CD4-positive, alpha-beta T cell treated with Interferon alpha-2 for 1 hour (primary cell): Measurements from ENCODE around the gene GPAT2.
"Not testable (repeated sequence)": the region's sequence is repeated elsewhere in the genome, so short reads cannot be mapped to it uniquely, and the experiment has no call there.

ENCODE experiments used
- DNase-seq, 2 donors: peaks; one replicate each; pipeline ENCODE4 v3.0.0-alpha.2; 2020 to 2022

The GPAT2 gene

GRCh38 chr2:96034792-96035191 is at the start of gene GPAT2:
TSS of gene GPAT2 (minus strand) at chr2:96034916. CDS start at chr2:96032359, 2,557 bp downstream.
- not testable (repeated sequence) for DNase-seq

GRCh38 chr2:96083989-96084857 is 49.5 kb upstream of the GPAT2 start:
- DNase-seq: no peak

- no peak for DNase-seq
Measured at GRCh38 chr2:96083064-96083939, 48.6 kb upstream of the GPAT2 start.

GRCh38 chr2:96082211-96083063 is 47.7 kb upstream of the GPAT2 start:
- no peak for DNase-seq

GRCh38 chr2:96081042-96081441 is 46.3 kb upstream of the GPAT2 start:
- DNase-seq: no peak

GRCh38 chr2:96075199-96075771 is 40.6 kb upstream of the GPAT2 start:
- no peak for DNase-seq

- no peak for DNase-seq
Measured at GRCh38 chr2:96074156-96074555, 39.4 kb upstream of the GPAT2 start.

GRCh38 chr2:96073170-96073775 is 38.6 kb upstream of the GPAT2 start:
- no peak for DNase-seq

GRCh38 chr2:96072746-96073145 is 38.0 kb upstream of the GPAT2 start:
- DNase-seq: no peak

- not testable (repeated sequence) for DNase-seq
Measured at GRCh38 chr2:96071977-96072491, 37.3 kb upstream of the GPAT2 start.

GRCh38 chr2:96071087-96071976 is 36.6 kb upstream of the GPAT2 start:
- not testable (repeated sequence) for DNase-seq

- DNase-seq: not testable (repeated sequence)
Measured at GRCh38 chr2:96070351-96070750, 35.6 kb upstream of the GPAT2 start.

- DNase-seq: not testable (repeated sequence)
Measured at GRCh38 chr2:96069878-96070277, 35.2 kb upstream of the GPAT2 start.

- not testable (repeated sequence) for DNase-seq
Measured at GRCh38 chr2:96067902-96068581, 33.3 kb upstream of the GPAT2 start.

GRCh38 chr2:96067098-96067660 is 32.5 kb upstream of the GPAT2 start:
- DNase-seq: not testable (repeated sequence)

GRCh38 chr2:96066511-96066910 is 31.8 kb upstream of the GPAT2 start:
- not testable (repeated sequence) for DNase-seq

- not testable (repeated sequence) for DNase-seq
Measured at GRCh38 chr2:96065954-96066353, 31.2 kb upstream of the GPAT2 start.

- no peak for DNase-seq
Measured at GRCh38 chr2:96065381-96065930, 30.7 kb upstream of the GPAT2 start.

- DNase-seq: not testable (repeated sequence)
Measured at GRCh38 chr2:96064760-96065159, 30.0 kb upstream of the GPAT2 start.
